SKM-1 treated with dmso at 0.1 percent for 144 hours (cell line): ENCODE measurements around the gene ZNF569.
"Not testable (repeated sequence)": the region's sequence is repeated elsewhere in the genome, so short reads cannot be mapped to it uniquely, and the experiment has no call there.

ENCODE experiments used
- DNase-seq: peaks from one replicate; lab custom pipeline; 2025; ENCODE audit not compliant: unreplicated experiment; lab: John Stamatoyannopoulos, UW

Gene ZNF569

DNA sequence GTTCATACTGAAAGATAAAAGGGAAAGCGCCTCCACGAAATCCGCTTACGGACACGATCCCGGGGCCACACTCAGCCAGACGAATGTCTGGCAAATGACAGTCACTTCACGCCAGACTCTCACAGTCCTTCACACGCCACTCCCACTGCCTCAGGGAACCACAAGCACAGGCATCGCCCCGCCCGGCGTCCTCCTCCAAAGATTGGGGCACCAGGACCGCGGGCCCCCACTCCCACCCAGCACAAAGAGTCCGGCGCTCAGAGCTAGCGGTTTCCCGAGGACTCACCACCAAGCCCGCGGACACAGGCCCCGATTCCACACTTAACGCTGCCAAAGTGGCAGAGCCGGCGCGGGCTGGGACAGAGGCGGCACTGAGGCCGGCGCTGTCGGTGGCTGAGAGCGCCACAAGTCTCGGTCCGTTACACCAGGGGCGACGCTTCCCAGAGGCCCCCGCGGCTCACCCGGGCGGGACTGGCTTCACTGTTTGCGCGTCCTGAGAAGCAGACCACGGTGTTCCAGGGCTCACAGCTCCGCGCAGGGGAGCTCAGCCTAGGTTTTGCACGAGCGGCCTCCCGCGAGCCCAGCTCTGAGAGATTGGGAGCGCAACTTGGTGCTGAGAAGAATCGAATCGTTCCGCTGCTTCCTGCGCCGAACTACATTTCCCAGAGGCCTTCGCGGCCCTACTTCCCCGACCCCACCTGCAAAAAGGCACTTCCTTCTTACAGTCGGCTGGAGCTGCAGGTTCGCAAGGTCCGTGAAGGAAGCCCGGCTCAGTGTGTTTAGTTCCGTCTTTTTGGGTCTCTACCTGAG is at the start of gene ZNF569:
Gene ZNF569 (minus strand): TSS at position 647 of the 810 bp plus-strand sequence. CDS start 22,523 bp downstream, outside the sequence.
- peak; percentile 91 for DNase-seq

DNA sequence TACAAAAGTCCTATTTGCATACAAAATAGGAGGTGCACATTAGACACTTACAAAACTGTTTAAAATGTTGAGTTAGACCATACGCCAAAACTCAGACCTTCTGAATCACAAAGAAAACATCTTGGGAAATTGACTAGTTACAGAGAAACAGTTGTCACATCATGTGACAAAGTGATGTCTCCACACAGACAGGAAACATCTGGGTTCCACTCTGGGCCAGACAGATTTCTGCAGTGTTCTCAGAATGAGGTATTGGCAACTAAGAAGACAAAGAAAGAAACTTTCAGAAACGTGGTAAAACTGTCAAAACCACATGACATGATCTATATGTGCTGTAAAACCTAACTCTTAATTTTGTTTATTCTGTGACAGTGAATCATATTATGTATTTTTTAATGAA is 46.2 kb upstream of the ZNF569 start:
- no peak for DNase-seq

DNA sequence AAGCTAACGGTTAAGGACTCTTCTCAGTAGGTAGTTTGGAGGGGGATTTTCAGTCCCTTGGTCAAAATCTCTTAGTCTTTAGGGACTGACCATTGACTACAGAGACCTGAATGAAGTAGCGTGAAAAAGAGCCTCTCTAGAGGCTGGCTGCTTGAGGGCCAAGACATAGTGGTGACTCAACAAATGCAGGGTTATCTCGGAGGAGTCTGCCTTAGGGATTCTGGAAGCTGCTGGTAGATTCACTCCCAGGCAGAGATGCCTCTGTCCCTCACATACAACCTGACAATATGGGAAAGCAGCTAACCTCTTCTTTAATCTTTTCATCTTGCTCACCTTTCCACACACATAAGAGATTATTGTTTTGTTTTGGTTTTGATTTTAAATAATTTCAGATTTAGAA is 44.6 kb upstream of the ZNF569 start:
- no peak for DNase-seq

DNA sequence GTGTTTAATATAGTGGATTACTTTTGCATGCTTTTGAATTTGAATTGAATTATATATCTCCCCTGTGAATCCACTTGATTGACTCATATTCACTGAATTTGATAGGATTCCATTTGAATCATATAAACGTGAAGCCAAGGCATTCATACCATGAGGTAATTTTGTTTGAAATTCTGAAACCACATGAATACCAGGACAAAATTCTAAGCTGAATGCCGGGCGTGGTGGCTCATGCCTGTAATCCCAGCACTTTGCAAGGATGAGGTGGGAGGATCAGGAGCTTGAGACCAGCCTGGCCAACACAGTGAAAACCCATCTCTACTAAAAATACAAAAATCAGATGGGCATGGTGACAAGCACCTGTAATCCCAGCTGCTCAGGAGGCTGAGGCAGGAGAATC is 43.9 kb upstream of the ZNF569 start:
- DNase-seq, result no peak

- no peak for DNase-seq
Observed at GRCh38 chr19:37507167-37507464, 39.9 kb upstream of the ZNF569 start.

GRCh38 chr19:37506387-37507166 is 39.3 kb upstream of the ZNF569 start, which contains the start of gene ZNF793:
ZNF793 (plus strand) TSS chr19:37506939; CDS start chr19:37523440, 16,501 bp downstream.
- DNase-seq, result no peak

GRCh38 chr19:37505958-37506386 is 38.7 kb upstream of the ZNF569 start:
- no peak for DNase-seq

- no peak for DNase-seq
Observed at GRCh38 chr19:37492213-37492612, 25.0 kb upstream of the ZNF569 start.

GRCh38 chr19:37484406-37485168 is 17.3 kb upstream of the ZNF569 start:
- DNase-seq, result no peak

DNA sequence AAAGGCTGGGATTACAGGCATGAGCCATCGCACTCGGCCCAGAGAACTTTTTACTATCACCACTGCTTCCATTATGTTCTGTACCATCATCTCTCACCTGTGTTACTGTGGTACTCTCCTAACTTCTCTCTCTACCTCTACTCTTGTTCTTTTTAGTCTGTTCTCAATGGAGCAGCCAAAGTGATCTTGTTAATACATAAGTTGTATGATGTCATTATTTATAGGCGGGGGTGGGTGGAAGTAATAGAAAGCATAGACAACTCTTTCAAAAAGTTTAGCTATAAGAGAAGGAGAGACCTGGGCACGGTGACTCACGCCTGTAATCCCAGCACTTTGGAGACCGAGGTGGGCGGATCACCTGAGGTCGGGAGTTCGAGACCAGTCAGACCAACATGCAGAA is 4.9 kb upstream of the ZNF569 start:
- no peak for DNase-seq

- no peak for DNase-seq
Observed at GRCh38 chr19:37470216-37470615, 3.0 kb upstream of the ZNF569 start.

DNA sequence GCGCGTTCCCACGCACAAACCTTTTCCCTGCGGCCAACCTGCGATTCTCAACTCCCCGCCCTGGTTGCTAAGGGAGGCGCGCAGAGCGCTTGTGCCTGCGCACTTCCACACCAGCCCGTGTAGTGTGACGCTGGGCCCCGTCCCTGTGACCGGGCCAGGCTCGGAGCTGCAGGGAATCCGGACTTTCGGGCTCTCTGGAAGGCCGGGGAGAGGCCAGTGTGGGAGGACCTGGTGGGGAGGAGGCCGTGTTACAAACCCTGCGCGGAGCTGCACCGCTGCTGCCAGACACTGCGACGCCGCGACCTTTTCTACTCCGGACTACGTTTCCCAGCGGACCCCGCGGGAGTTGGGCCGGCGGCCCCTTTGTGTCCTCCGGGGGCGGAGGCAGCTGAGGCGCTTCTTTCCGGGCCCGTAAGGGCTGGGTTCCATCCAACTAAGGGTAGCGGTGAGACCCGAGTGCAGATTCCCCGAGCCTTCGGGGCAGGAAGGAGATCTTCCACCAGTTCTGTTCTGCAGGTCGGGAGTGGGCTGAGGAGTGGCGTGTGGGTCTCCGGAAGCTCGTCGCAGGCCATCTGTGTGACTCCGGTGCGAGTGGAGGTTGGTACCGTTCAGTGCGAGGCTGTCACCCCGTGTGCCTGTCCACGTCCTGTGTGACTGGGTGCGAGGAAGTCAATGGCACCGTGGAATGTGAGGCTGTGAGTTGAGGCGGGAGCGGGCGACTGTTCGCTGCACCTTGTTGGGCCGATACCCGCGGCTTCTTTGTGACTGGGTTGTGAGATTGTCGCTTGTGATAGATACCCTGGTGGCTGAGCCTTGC is 1.9 kb upstream of the ZNF569 start, which contains the start of gene ZNF570:
Gene ZNF570 (plus strand): TSS at position 396 of the 817 bp plus-strand sequence. CDS start 999 bp downstream, outside the sequence.
- peak; percentile 80 for DNase-seq

GRCh38 chr19:37467608-37468090 is 405 bp upstream of the ZNF569 start:
- DNase-seq, result no peak

DNA sequence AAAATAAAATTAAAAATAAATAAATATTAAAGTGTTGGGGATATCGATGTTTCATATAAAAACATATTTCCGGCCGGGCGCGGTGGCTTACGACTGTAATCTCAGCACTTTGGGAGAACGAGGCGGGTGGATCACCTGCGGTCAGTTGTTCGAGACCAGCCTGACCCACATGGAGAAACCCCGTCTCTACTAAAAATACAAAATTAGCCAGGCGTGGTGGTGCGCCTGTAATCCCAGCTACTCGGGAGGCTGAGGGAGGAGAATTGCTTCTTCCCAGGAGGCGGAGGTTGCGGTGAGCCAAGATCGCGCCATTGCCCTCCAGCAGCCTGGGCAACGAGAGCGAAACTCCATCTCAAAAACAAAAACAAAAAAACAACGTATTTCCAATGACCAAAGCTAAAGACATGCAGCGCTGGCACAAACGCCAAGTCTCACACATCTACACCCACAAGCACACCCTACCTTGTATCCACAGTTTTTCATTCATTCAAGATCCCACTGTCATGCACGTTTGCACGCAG is 907 bp downstream of the ZNF569 start:
- DNase-seq, result no peak

- DNase-seq, result no peak
Observed at GRCh38 chr19:37452500-37453245, 14.6 kb downstream of the ZNF569 start.

GRCh38 chr19:37413313-37414084 is 53.7 kb downstream of the ZNF569 start:
- no peak for DNase-seq

DNA sequence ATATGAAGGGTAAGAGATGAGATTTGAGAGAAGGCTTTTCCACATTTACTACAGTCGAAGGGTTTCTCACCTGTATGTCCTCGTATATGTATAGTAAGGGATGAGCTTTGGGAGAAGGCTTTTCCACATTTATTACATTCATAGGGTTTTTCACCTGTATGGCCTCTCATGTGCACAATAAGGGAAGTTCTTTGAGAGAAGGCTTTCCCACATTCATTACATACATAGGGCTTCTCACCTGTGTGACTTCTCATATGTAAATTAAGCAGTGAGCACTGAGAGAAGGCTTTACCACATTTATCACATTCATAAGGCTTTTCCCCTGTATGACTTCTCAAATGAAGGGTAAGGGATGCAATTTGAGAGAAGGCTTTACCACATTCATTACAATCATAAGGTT is 54.5 kb downstream of the ZNF569 start:
- DNase-seq, result no peak

GRCh38 chr19:37406140-37406846 is 61.0 kb downstream of the ZNF569 start:
- not testable (repeated sequence) for DNase-seq
